Lower leg skin (tissue), 4 donors: ENCODE measurements around the gene USP48. TPM values are rescaled to one million over a fixed set of nuclear protein-coding genes. Genes with fewer than 3 reads are reported as not detected.

Experiments
- DNase-seq, 2 donors: peaks; one replicate each; pipeline ENCODE4 v3.0.0-alpha.2; 2019; ENCODE audit warnings: low spot score in 2 of 2
- H3K4me3 ChIP-seq: fragments of 200-600 bp; sonication (generic); 2 replicates; pipeline ENCODE4 v1.5.1; 2017; ENCODE audit warnings: mild to moderate bottlenecking, low read depth; ENCODE audit not compliant: poor library complexity, severe bottlenecking
- POLR2A ChIP-seq, 2 donors: fragments of 450-650 bp; IDR thresholded peaks; one replicate each; pipeline ENCODE4 v1.6.1; 2016 to 2017; ENCODE audit warnings: antibody characterized with exemption in 2 of 2, mild to moderate bottlenecking in 1 of 2, moderate library complexity in 1 of 2
- WGBS, 2 donors: methylation state at CpG; one replicate each; pipeline ENCODE4 v1.1.5; 2018; 5-methylcytosine and 5-hydroxymethylcytosine counted together
- intact Hi-C: fragments of 100-400 bp; cut with DNase I; formaldehyde crosslinking; loops from one replicate; pipeline ENCODE4 v1.15.0; 2023; ENCODE audit warnings: low total_unique reads
- total RNA-seq, 4 donors: library from RNA; depleted of rRNA; stranded (reverse); fragments of >200 nt; gene quantifications; one replicate each; pipeline ENCODE4 v1.1.0, GENCODE V29; 2016
- TF ChIP-seq, protein P1 (sequence below), 3 donors: fragments of 450-650 bp; IDR thresholded peaks; one replicate each; pipeline ENCODE4 v1.5.1; 2016; ENCODE audit warnings: antibody characterized with exemption in 3 of 3, mild to moderate bottlenecking in 3 of 3, moderate library complexity in 2 of 3

The USP48 gene, protein sequence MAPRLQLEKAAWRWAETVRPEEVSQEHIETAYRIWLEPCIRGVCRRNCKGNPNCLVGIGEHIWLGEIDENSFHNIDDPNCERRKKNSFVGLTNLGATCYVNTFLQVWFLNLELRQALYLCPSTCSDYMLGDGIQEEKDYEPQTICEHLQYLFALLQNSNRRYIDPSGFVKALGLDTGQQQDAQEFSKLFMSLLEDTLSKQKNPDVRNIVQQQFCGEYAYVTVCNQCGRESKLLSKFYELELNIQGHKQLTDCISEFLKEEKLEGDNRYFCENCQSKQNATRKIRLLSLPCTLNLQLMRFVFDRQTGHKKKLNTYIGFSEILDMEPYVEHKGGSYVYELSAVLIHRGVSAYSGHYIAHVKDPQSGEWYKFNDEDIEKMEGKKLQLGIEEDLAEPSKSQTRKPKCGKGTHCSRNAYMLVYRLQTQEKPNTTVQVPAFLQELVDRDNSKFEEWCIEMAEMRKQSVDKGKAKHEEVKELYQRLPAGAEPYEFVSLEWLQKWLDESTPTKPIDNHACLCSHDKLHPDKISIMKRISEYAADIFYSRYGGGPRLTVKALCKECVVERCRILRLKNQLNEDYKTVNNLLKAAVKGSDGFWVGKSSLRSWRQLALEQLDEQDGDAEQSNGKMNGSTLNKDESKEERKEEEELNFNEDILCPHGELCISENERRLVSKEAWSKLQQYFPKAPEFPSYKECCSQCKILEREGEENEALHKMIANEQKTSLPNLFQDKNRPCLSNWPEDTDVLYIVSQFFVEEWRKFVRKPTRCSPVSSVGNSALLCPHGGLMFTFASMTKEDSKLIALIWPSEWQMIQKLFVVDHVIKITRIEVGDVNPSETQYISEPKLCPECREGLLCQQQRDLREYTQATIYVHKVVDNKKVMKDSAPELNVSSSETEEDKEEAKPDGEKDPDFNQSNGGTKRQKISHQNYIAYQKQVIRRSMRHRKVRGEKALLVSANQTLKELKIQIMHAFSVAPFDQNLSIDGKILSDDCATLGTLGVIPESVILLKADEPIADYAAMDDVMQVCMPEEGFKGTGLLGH
- 10 to 100 TPM; 26.9 to 38.1 (median 31.5) TPM for total RNA-seq

DNA sequence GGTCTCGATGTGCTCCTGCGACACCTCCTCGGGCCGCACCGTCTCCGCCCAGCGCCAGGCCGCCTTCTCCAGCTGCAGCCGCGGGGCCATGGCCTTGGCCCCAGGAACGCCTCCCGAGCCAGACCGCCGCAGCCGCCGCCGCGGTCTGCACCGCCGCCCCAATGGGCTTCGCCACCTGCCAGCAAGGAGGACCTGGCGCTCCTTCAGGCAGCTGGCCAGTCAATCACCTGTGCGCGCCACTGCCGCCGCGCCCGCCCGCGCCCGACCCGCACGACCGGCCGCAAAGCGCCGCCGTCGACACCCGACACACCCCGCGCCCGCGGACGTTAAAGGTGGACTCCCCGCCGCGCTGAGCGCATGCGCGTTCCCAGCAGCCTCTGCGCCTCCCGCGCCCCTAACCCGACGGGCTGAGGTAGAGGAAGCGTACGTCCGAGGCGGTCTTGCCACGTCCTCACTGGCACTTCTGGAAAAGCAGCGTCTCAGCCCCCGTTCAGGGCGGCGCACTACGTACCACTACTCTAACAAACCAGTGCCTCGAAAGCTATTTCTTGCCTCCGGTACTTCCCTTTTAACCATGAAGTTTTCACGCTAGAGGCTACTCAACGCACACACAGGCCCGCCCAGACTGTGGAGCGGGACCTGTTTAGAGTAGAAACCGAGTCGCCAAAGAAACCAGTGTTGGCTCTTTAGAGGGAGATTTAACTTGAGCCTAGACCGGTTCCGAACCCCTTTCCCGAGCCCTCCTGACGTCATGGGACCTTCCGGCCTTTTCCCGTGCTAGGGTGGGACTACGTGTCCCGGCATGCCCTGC is at the start of gene USP48:
Gene USP48, minus strand, starts transcription at position 282 of the 811 bp plus-strand sequence. Its CDS starts 192 bp downstream, at position 90.
- H3K4me3 ChIP-seq: peak within 1 kb of the TSS; percentile 84
- DNase-seq: peak; percentile 97 to 99
- TF ChIP-seq POLR2A (IDR thresholded peaks at IDR 0.05): peak in 1 of 2 donors; percentile 96
- TF ChIP-seq, protein P1, sequence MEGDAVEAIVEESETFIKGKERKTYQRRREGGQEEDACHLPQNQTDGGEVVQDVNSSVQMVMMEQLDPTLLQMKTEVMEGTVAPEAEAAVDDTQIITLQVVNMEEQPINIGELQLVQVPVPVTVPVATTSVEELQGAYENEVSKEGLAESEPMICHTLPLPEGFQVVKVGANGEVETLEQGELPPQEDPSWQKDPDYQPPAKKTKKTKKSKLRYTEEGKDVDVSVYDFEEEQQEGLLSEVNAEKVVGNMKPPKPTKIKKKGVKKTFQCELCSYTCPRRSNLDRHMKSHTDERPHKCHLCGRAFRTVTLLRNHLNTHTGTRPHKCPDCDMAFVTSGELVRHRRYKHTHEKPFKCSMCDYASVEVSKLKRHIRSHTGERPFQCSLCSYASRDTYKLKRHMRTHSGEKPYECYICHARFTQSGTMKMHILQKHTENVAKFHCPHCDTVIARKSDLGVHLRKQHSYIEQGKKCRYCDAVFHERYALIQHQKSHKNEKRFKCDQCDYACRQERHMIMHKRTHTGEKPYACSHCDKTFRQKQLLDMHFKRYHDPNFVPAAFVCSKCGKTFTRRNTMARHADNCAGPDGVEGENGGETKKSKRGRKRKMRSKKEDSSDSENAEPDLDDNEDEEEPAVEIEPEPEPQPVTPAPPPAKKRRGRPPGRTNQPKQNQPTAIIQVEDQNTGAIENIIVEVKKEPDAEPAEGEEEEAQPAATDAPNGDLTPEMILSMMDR (IDR thresholded peaks at IDR 0.05): no peak
- 0% methylated on average over 39 to 48 of the region's 82 CpGs for WGBS, 2 donors
- intact Hi-C loops: no loop called here

DNA sequence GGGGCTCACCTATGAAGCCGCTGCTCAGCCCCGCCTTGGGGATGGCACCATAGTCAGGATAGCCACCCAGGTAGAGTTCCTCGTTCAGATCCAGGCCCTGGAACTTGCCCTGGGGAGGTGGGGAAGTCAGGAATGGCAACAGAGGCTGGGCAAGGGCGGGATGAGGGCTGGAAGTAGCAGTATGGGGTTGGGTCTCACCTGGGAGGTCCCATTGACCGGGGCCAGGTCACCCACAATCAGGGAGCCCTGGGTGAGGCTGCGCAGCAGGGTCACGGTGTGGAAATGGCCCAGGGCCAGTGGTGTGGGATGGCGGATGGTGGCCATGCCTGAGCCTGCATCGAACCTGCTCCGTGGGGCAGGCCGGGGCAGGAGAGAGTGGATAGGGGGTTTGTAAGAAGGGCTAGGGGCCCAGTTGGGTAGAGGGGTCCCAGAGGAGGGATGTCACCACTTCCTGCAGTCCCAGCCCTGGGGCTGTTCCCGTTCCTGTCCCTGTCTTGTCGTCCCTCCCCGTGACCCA is 48.6 kb upstream of the USP48 start:
- no peak overlapping the region for H3K4me3 ChIP-seq
- TF ChIP-seq, protein P1 (IDR thresholded peaks at IDR 0.05): no peak
- no peak for TF ChIP-seq POLR2A (IDR thresholded peaks at IDR 0.05)
- WGBS, 2 donors: 82 to 88% methylated on average over 14 of the region's 14 CpGs
- intact Hi-C loops: no loop called here
- DNase-seq: no peak

DNA sequence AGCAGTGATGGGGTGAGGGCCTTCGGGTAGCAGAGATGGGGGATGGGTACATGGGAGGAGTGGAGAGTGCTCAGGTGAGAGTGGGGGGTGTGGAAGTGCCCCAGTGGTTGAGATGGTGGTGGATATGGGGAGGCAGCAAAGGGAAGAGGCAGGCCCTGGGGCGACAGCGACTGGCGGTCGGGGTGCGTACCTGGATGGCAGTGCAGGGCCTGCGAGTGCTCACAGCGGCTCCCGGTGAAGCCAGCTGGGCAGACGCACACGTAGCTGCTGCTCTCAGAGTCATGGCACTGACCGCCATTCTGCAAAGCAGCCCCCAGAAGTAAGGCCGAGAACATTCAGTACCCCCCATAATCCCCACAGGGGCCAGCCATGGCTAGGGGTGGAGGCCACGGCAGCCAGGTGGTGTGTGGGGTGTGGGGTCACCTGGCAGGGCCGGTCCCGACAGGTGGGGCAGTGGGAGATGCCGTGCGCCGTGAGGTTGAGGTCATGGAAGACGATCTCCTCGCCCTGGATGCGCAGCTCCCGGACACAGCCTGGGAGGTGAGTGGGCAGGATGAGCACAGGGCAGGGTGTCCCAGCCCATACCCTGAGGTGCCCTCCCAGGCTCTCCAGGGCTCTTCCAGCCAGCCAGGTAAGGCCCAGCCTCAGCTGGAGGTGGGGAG is 48.0 kb upstream of the USP48 start:
- DNase-seq: no peak
- WGBS, 2 donors: 92 to 93% methylated on average over 20 to 22 of the region's 23 CpGs
- no peak overlapping the region for H3K4me3 ChIP-seq
- intact Hi-C loops: no loop called here
- no peak for TF ChIP-seq POLR2A (IDR thresholded peaks at IDR 0.05)
- TF ChIP-seq, protein P1 (IDR thresholded peaks at IDR 0.05): no peak

DNA sequence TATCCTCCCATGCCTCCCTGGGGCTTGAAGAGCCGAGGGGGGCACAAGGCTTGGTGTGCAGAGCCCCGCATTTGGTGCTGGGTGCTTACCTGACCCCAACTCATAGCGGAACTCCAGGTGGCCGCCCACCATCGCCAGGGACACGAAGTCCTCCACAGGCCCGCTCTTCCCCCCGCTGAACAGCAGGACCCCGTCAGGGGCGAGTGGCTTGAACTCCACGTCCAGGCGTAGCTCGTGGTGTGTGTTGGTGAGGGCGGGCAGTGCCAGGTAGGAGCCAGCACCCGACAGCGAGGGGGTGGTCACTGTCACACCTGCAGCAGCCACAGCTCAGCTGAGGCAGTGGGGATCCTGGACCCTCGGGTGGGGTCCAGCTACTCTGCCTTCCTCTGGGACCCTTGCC is 46.3 kb upstream of the USP48 start:
- H3K4me3 ChIP-seq: no peak overlapping the region
- intact Hi-C loops: no loop called here
- TF ChIP-seq, protein P1 (IDR thresholded peaks at IDR 0.05): no peak
- no peak for TF ChIP-seq POLR2A (IDR thresholded peaks at IDR 0.05)
- 92% methylated on average over 9 to 12 of the region's 17 CpGs for WGBS, 2 donors
- no peak for DNase-seq
